ENCODE results near the gene STAT5A.
"Not testable (repeated sequence)": the region's sequence is repeated elsewhere in the genome, so short reads cannot be mapped to it uniquely, and the experiment has no call there.

The STAT5A gene

DNA sequence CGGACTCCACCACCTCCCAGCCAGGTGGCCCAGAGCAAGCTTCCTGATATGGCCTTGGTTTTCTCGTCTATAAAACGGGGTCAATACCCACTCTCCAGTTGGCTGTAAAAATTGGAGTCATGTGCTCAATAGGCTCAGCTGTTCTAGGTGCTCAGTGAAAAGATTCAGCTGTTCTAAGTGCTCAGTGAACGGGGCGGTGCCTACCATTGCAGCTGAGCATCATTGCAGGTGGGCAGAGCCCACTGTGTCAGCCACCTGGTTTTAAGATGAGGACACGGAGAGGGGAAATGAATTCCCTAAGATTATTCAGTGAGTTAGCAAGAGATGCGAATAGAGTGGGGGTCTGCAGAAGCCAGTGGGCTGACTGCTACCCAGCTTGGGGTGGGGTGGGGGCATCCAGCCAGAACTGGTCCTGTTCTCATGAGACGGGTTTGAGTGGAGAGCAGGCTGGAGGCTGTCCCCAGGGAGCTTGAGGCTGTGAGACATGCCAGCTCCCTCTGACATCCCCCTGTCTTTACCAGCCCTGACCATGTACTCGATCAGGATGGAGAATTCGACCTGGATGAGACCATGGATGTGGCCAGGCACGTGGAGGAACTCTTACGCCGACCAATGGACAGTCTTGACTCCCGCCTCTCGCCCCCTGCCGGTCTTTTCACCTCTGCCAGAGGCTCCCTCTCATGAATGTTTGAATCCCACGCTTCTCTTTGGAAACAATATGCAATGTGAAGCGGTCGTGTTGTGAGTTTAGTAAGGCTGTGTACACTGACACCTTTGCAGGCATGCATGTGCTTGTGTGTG, 21.9 kb downstream of the STAT5A start:
- no peak for DNase-seq

DNA sequence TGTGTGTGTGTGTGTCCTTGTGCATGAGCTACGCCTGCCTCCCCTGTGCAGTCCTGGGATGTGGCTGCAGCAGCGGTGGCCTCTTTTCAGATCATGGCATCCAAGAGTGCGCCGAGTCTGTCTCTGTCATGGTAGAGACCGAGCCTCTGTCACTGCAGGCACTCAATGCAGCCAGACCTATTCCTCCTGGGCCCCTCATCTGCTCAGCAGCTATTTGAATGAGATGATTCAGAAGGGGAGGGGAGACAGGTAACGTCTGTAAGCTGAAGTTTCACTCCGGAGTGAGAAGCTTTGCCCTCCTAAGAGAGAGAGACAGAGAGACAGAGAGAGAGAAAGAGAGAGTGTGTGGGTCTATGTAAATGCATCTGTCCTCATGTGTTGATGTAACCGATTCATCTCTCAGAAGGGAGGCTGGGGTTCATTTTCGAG, 22.5 kb downstream of the STAT5A start:
- no peak for DNase-seq

DNA sequence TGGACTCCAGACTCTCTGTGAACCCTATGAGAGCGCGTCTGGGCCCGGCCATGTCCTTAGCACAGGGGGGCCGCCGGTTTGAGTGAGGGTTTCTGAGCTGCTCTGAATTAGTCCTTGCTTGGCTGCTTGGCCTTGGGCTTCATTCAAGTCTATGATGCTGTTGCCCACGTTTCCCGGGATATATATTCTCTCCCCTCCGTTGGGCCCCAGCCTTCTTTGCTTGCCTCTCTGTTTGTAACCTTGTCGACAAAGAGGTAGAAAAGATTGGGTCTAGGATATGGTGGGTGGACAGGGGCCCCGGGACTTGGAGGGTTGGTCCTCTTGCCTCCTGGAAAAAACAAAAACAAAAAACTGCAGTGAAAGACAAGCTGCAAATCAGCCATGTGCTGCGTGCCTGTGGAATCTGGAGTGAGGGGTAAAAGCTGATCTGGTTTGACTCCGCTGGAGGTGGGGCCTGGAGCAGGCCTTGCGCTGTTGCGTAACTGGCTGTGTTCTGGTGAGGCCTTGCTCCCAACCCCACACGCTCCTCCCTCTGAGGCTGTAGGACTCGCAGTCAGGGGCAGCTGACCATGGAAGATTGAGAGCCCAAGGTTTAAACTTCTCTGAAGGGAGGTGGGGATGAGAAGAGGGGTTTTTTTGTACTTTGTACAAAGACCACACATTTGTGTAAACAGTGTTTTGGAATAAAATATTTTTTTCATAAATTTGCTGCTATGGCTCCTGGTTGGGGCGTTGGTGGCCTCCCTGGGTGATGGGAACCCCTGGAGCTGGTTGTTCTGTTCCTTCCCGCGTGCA, 23.1 kb downstream of the STAT5A start:
- no peak for DNase-seq

DNA sequence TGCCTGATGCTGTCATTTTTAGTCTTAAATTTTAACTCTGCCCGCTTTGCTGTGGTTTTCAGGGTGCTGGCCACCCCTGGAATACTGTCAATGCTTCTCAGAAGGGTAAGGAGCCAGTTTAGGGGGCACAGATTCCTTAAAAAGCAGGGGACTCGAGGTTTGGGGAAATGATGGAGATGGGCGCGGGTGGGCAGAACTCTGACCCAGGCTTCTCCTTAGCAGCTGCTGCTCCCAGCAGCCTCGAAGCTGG, 23.7 kb downstream of the STAT5A start:
- DNase-seq: no peak

GRCh38 chr17:42312285-42313130, 24.2 kb downstream of the STAT5A start:
- DNase-seq: peak; percentile 43 to 71 (median 54)

DNA sequence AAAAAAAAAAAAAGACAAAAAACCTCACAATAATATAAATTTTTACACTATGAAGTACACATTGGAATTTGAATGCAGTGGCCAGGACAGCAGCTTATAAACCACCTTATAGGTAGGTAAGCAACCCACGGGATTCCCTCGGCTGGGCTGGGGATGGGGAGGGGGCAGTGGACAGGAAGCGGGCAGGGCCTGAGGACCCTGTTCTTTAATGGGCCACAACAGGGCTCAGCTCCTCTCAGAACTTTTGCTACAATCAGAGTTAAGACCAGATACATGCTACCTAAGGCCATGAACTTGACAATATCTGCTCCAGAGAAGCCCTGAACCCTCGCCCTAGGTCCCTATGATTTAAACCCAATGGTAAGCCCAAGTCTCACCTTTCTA, 25.1 kb downstream of the STAT5A start:
- DNase-seq: no peak

- peak in 2 of 4 experiments; percentile 16 to 34 for DNase-seq
Observed at GRCh38 chr17:42313773-42314566, 25.7 kb downstream of the STAT5A start.

GRCh38 chr17:42315402-42316156, 27.3 kb downstream of the STAT5A start:
- peak in 1 of 4 experiments; percentile 24 for DNase-seq

DNA sequence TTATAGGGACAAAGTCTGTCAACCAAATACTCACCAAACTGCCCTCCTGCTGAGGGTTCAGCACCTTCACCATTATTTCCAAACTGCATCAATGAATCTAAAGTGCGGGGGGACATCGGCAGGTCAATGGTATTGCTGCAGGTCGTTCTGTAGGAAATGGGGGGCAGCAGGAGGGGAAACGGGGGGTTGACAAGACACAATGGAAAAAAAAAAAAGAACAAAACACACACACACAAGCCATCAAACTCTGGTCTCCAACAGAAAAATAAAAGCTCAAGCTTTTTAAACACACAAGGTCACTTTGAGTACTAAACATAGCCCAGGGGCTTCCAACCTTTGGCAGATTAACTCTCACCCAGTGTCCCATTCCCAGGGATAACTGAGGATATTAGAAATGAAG, 28.5 kb downstream of the STAT5A start:
- DNase-seq: no peak

- DNase-seq: no peak
Observed at GRCh38 chr17:42317266-42317845, 29.1 kb downstream of the STAT5A start.

- DNase-seq: not testable (repeated sequence)
Observed at GRCh38 chr17:42317967-42318366, 29.7 kb downstream of the STAT5A start.

DNA sequence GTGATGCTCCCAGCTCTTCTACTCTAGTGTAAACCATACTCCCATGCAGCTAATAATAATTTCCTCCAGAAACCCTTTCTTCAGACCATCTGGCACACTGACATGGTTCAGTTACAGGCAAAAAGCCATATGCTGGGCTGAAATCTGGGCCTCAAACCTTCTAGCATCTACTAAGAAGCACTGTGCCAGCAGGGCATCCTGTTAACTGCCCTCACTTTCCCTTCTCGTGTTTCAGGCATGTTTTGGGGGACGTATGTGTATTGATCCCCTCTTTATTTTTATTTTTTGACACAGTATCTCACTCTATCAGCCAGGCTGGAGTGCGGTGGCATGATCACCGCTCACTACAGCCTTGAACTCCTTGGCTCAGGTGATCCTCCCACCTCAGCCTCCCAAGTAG, 33.3 kb downstream of the STAT5A start:
- no peak for DNase-seq

DNA sequence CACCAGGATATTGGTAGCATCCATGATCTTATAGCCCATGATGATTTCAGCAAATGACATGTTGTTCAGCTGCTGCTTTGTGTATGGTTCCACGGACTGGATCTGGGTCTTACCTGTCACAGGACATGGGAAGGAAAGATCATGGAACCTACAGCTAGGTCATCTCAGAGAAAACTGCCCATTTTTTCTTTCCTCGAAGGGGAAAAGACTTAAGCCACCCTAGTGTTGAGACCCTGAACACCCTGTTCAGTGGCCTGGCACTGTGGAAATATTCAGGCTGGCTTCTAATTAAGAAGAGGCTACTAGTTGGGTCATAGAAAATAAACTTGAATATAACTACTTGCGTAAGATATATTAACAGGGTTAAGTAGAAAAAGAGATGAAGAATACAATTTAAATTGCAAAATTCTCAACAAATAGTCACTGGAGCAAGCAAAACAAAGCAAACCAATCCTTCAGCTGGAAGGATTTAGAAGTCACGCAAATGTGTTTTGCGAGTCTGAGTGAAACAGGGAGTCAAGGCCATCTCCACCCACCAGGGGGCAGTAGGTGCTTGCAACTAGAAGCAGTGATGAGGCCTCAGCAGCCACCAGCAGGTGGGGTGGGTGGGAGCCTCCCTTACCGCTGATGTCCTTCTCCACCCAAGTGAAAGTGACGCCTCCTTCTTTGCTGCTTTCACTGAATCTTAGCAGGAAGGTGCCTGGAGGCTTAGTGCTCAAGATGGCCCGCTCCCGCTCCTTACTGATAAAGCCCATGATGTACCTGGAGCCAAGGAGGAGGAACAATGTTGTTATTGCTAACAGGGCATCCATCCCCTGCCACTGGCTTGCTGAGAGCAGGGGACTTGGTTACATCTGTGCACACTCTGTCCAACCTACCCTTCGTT, 34.3 kb downstream of the STAT5A start:
- DNase-seq: peak; percentile 83 to 96 (median 93)

DNA sequence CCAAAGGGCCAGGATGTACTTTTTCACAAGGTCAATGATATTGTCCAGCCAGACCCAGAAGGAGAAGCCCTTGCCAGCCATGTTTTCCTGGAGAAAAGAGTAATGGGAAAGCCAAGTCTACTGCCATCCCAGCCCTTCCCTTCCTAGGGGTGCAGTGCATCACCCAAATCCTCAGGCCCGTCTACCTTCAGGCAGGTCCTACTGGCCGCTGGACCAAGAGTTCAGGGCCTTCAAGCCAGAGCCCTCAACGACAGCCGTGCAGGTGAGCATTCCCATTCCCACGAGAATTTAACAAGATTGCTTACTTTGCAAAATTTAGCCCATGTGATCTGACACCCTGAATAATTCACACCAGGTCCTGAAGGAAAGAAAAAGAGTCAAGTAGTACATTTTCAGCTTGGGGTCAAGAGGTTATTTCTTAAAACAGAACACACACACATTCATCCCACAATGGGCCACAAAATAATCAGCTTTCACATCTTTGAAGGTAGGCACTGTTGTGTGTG, 35.0 kb downstream of the STAT5A start:
- DNase-seq: no peak

- no peak for DNase-seq
Observed at GRCh38 chr17:42325026-42325425, 36.7 kb downstream of the STAT5A start.

DNA sequence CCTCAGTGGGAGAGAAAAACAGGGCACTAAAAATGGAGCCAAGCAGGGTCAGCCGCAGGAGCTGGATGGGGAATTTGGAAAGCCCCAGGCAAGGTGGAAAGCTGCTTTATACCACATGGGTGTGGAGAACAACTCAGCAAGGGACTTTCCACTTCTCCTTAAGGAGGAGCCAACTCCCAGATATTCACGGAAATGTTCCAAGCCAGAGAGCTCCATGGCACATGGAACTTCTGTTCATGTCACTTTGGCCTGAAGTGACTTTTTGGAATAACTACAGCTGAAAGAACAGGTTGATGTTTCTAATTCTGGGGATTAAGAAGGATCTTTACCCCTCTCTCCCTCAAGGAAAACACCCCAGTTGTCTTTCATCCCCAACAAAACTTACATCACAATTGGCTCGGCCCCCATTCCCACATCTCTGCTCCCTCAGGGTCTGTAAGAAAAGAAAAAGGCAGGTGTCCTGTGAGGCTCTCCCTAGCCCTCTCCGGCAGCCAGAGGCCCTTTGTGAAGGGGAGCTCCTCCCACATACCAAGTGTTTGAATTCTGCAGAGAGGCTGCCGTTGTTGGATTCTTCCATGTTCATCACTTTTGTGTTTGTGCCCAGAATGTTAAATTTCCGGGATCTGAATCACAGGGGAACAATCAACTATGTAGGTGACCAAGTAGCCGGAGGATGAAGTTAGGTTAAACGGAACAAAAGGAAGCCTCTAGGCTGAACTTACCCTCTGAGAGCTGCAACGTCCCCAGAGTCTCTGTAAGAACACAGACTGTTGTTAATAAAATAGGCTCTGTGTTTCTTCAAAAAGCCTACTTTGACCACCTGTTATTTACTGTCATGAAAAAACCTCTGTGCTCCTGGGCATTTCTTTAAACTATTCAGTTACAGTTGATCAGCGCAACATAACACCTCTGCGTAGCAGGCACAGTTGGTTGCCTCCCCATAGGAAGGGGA, 41.0 kb downstream of the STAT5A start:
- no peak for DNase-seq

GRCh38 chr17:42333053-42333452, 44.8 kb downstream of the STAT5A start:
- DNase-seq: no peak

DNA sequence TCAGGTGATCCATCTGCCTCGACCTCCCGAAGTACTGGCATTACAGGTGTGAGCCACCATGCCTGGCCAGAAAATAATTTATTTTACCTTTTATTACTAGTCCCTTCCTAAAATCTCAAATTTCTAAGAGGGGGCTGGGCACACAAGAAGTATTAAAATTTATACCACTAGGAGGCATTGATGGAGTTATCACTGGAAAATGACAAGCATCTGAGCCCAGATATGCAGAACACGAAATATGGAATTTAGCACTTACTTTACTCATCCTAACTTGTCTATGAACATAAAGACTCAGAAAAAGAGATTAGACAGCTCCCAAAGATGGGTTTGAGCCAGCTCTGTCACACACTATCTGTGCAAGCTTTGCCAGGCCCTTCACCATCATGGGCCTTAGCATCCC, 46.4 kb downstream of the STAT5A start:
- no peak for DNase-seq

DNA sequence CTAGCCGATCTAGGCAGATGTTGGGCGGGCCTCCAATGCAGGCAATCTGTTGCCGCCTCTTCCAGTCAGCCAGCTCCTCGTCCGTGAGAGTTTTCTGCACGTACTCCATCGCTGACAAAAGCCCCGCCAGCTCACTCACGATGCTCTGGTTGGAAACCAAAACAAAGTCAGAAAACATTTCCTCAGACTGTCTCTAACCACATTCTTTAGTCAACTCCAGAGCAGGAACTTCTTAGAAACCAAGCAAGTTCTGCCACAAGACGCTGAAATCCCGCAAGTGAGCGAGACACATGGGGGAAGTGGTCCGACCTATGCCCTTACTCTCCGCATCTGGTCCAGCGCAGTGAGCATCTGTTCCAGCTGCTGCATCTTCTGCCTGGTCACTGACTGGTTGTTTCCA, 49.1 kb downstream of the STAT5A start:
- peak in 2 of 4 experiments; percentile 39 to 56 for DNase-seq

Measured in activated naive CD4-positive, alpha-beta T cell (primary cell).